ENCODE data around the gene SIMC1. TPM values are rescaled to one million over a fixed set of nuclear protein-coding genes. Genes with fewer than 3 reads are reported as not detected.

Gene SIMC1
- total RNA-seq, 1 donor from 2014 or later, result 10.4 TPM

DNA sequence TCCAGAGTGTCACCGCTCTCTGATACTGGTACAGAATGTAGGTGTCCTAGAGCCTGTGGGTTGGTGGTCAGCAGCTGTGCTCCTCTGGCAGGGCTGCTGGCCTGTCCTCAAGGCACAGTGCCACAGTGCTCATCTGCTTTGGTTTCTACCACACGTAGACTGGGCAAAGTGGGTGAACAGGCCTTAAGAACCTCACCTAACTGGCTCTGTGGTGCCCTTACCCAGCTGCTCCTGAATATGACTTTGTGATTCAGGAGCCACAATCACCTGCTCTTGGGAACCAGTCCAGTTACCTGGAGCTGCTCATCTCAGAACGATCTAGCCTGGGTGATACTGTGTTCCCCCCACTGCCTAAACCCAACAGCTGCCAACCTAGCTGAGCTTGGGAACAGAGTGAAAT, 143.8 kb downstream of the SIMC1 start:
- no peak overlapping the region for H2AFZ ChIP-seq (ENCODE audit: low read depth, low read length)
- Mint-ChIP-seq H3K27me3 (ENCODE audit: low read depth, unreplicated experiment) (no peaks in the 10 kb centered on the region), H3K27ac (ENCODE audit: unreplicated experiment) (no peak overlapping the region), H3K36me3 (ENCODE audit: low read depth, unreplicated experiment) (peaks cover 15% of the 10 kb centered on the region), H3K4me1 (ENCODE audit: low read depth, unreplicated experiment) (peaks cover 4% of the 10 kb centered on the region), H3K4me3 (ENCODE audit: unreplicated experiment) (no peak overlapping the region), H3K9me3 (ENCODE audit: unreplicated experiment) (no peaks in the 10 kb centered on the region)
- peaks cover 3% of the 10 kb centered on the region for H3K4me1 ChIP-seq (ENCODE audit: insufficient read depth, low read length)
- H4K20me1 ChIP-seq (ENCODE audit: insufficient read depth, low read length), result peaks cover 36% of the 10 kb centered on the region
- no peak overlapping the region for H3K27ac ChIP-seq (ENCODE audit: low read depth, low read length)
- TF ChIP-seq, protein P1, sequence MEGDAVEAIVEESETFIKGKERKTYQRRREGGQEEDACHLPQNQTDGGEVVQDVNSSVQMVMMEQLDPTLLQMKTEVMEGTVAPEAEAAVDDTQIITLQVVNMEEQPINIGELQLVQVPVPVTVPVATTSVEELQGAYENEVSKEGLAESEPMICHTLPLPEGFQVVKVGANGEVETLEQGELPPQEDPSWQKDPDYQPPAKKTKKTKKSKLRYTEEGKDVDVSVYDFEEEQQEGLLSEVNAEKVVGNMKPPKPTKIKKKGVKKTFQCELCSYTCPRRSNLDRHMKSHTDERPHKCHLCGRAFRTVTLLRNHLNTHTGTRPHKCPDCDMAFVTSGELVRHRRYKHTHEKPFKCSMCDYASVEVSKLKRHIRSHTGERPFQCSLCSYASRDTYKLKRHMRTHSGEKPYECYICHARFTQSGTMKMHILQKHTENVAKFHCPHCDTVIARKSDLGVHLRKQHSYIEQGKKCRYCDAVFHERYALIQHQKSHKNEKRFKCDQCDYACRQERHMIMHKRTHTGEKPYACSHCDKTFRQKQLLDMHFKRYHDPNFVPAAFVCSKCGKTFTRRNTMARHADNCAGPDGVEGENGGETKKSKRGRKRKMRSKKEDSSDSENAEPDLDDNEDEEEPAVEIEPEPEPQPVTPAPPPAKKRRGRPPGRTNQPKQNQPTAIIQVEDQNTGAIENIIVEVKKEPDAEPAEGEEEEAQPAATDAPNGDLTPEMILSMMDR (IDR thresholded peaks at IDR 0.05; ENCODE audit: insufficient read depth, low read depth, low read length), result no peak
- no peak for TF ChIP-seq EZH2 (IDR thresholded peaks at IDR 0.05; ENCODE audit: insufficient read depth, low read length)
- no peaks in the 10 kb centered on the region for H3K27me3 ChIP-seq (ENCODE audit: insufficient read depth, low read length)
- FAIRE-seq (no peak), DNase-seq (ENCODE audit: low read depth) (no peak)
- peaks cover 28% of the 10 kb centered on the region for H3K79me2 ChIP-seq (ENCODE audit: insufficient read depth, low read length)
- H3K36me3 ChIP-seq (ENCODE audit: insufficient read depth, low read length), result peaks cover 27% of the 10 kb centered on the region
- H3K4me2 ChIP-seq (ENCODE audit: low read length), result no peak overlapping the region
- no peak overlapping the region for H3K9ac ChIP-seq (ENCODE audit: low read length)
- H3K9me3 ChIP-seq (ENCODE audit: insufficient read depth, low read depth, low read length), result no peaks in the 10 kb centered on the region
- H3K4me3 ChIP-seq (ENCODE audit: insufficient read depth, low read depth, low read length), result no peak overlapping the region

DNA sequence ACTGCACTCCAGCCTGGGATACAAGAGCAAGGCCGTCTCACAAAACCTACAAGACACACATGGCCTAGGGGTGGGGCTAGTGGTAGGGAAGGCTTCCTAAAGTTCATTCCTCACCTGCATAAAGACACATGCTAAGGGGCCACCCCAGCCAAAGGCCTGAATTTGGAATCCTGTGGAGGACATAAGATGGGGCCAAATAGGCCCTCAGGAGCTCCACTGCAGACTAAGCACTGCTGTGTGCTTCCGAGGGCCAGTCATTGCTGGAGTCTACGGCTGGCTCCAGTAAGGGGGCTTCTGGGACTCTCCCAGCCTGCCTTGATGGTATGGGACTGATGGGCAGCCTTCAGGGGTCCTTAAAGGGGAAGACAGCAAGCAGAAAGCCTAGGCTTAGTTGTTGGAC, 144.5 kb downstream of the SIMC1 start:
- H3K36me3 ChIP-seq (ENCODE audit: insufficient read depth, low read length), result peaks cover 27% of the 10 kb centered on the region
- H4K20me1 ChIP-seq (ENCODE audit: insufficient read depth, low read length), result peaks cover 44% of the 10 kb centered on the region
- no peak overlapping the region for H3K4me2 ChIP-seq (ENCODE audit: low read length)
- no peak overlapping the region for H3K27ac ChIP-seq (ENCODE audit: low read depth, low read length)
- peaks cover 11% of the 10 kb centered on the region for H3K4me1 ChIP-seq (ENCODE audit: insufficient read depth, low read length)
- no peak overlapping the region for H3K4me3 ChIP-seq (ENCODE audit: insufficient read depth, low read depth, low read length)
- Mint-ChIP-seq H3K27ac (ENCODE audit: unreplicated experiment) (no peak overlapping the region), H3K36me3 (ENCODE audit: low read depth, unreplicated experiment) (peaks cover 15% of the 10 kb centered on the region), H3K4me3 (ENCODE audit: unreplicated experiment) (no peak overlapping the region), H3K9me3 (ENCODE audit: unreplicated experiment) (no peaks in the 10 kb centered on the region), H3K27me3 (ENCODE audit: low read depth, unreplicated experiment) (no peaks in the 10 kb centered on the region), H3K4me1 (ENCODE audit: low read depth, unreplicated experiment) (peaks cover 4% of the 10 kb centered on the region)
- DNase-seq (ENCODE audit: low read depth) (no peak), FAIRE-seq (no peak)
- no peaks in the 10 kb centered on the region for H3K27me3 ChIP-seq (ENCODE audit: insufficient read depth, low read length)
- no peak overlapping the region for H3K9ac ChIP-seq (ENCODE audit: low read length)
- TF ChIP-seq, protein P1 (IDR thresholded peaks at IDR 0.05; ENCODE audit: insufficient read depth, low read depth, low read length), result no peak
- no peak for TF ChIP-seq EZH2 (IDR thresholded peaks at IDR 0.05; ENCODE audit: insufficient read depth, low read length)
- no peaks in the 10 kb centered on the region for H3K9me3 ChIP-seq (ENCODE audit: insufficient read depth, low read depth, low read length)
- peaks cover 36% of the 10 kb centered on the region for H3K79me2 ChIP-seq (ENCODE audit: insufficient read depth, low read length)
- H2AFZ ChIP-seq (ENCODE audit: low read depth, low read length), result no peak overlapping the region

DNA sequence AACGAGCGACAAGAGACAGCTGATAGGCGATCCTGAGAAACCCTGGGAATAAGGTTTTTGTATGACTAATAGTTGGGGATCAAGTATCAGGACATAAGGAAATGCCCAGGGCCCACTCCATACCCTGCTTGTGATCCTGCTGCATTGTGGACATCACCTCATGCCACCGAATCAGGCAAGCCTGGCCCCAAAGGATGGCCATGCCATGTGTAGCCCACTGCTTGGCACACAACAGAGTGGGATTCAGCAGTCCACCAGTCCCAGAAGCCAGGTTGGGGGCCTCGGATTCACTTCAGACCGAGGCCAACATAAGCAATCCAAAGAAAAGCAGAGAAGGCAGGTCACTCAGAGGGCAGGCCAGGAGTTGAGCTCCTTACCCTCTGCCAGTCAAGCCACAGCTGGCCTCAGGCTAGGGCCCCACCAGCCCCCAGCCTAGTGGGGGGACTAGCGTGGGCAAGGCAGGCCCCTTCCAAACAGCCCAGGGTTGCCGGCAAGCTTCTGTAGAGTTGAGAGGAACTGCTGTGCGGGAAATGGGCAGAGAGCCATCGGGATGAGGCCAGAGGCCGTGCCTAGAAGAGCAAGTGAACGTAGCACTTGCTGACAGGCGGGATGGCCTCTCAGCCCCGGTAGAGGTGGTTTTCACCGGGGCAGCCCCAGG, 145.2 kb downstream of the SIMC1 start:
- Histone ChIP-seq H3K4me2 (ENCODE audit: low read length) (no peak overlapping the region), H3K27me3 (ENCODE audit: insufficient read depth, low read length) (no peaks in the 10 kb centered on the region), H3K9me3 (ENCODE audit: insufficient read depth, low read depth, low read length) (no peaks in the 10 kb centered on the region), H2AFZ (ENCODE audit: low read depth, low read length) (no peak overlapping the region), H3K36me3 (ENCODE audit: insufficient read depth, low read length) (peaks cover 27% of the 10 kb centered on the region), H3K79me2 (ENCODE audit: insufficient read depth, low read length) (peaks cover 42% of the 10 kb centered on the region), H3K4me3 (ENCODE audit: insufficient read depth, low read depth, low read length) (no peak overlapping the region), H3K4me1 (ENCODE audit: insufficient read depth, low read length) (peaks cover 11% of the 10 kb centered on the region), H3K27ac (ENCODE audit: low read depth, low read length) (no peak overlapping the region), H4K20me1 (ENCODE audit: insufficient read depth, low read length) (peaks cover 45% of the 10 kb centered on the region), H3K9ac (ENCODE audit: low read length) (no peak overlapping the region)
- H3K27ac Mint-ChIP-seq (ENCODE audit: unreplicated experiment), result no peak overlapping the region
- H3K9me3 Mint-ChIP-seq (ENCODE audit: unreplicated experiment), result no peaks in the 10 kb centered on the region
- TF ChIP-seq, protein P1 (IDR thresholded peaks at IDR 0.05; ENCODE audit: insufficient read depth, low read depth, low read length), result no peak
- TF ChIP-seq EZH2 (IDR thresholded peaks at IDR 0.05; ENCODE audit: insufficient read depth, low read length), result no peak
- H3K4me1 Mint-ChIP-seq (ENCODE audit: low read depth, unreplicated experiment), result peaks cover 4% of the 10 kb centered on the region
- no peaks in the 10 kb centered on the region for H3K27me3 Mint-ChIP-seq (ENCODE audit: low read depth, unreplicated experiment)
- FAIRE-seq (no peak), DNase-seq (ENCODE audit: low read depth) (no peak)
- H3K36me3 Mint-ChIP-seq (ENCODE audit: low read depth, unreplicated experiment), result peaks cover 17% of the 10 kb centered on the region
- no peak overlapping the region for H3K4me3 Mint-ChIP-seq (ENCODE audit: unreplicated experiment)
